Right cardiac atrium (tissue), 5 donors: Measurements from ENCODE around the gene ABCC9. TPM values are rescaled to one million over a fixed set of nuclear protein-coding genes. Genes with fewer than 3 reads are reported as not detected.
"Not testable (repeated sequence)": the region's sequence is repeated elsewhere in the genome, so short reads cannot be mapped to it uniquely, and the experiment has no call there.

Source experiments
- ATAC-seq, 2 donors: fragments of 200-7000 bp; cut with Tn5 transposase; one replicate each; pipeline versions ENCODE4 v1.8.0 to v1.9.1; 2020; ENCODE audit warnings: moderate library complexity in 2 of 2, mild to moderate bottlenecking in 1 of 2
- DNase-seq, 3 donors: peaks; one replicate each; pipeline ENCODE4 v3.0.0-alpha.2; 2020
- H3K27ac ChIP-seq: one replicate; pipeline ENCODE4 v1.5.1; 2013; ENCODE audit warnings: mild to moderate bottlenecking, low read length, control low read depth, moderate library complexity
- H3K27me3 ChIP-seq: one replicate; pipeline ENCODE4 v1.6.1; 2013; ENCODE audit not compliant: control insufficient read depth, insufficient read depth
- H3K4me1 ChIP-seq: one replicate; pipeline ENCODE4 v1.6.1; 2013; ENCODE audit warnings: low read length; ENCODE audit not compliant: control insufficient read depth, insufficient read depth
- H3K4me3 ChIP-seq: one replicate; pipeline ENCODE4 v1.5.1; 2013; ENCODE audit warnings: low read length, control low read depth
- H3K9me3 ChIP-seq: one replicate; pipeline ENCODE4 v1.6.1; 2013; ENCODE audit warnings: low read length; ENCODE audit not compliant: control insufficient read depth
- WGBS: extraction: QIAGEN DNeasy Blood & Tissue Kit; methylation state at CpG from one replicate; pipeline ENCODE4 v1.1.7; 2013; 5-methylcytosine and 5-hydroxymethylcytosine counted together
- intact Hi-C, 4 donors: fragments of 100-400 bp; cut with DNase I; formaldehyde crosslinking; loops; one replicate each; pipeline versions ENCODE4 v1.11.0 to v1.14.0; 2022 to 2023
- polyA plus RNA-seq: library from polyadenylated mRNA; stranded (reverse); fragments of 200-250 nt; gene quantifications from one replicate; pipeline ENCODE4 v1.2.3, GENCODE V29; 2013
- total RNA-seq, 4 donors: library from RNA; stranded (reverse); fragmentation: NEBNext Ultra II Directional; extraction: Animal tissue kit (Norgen Biotek cat#: 25700); gene quantifications; one replicate each; pipeline ENCODE4 v1.2.1, GENCODE V29; 2021
- donor health status: healthy with polysubstance abuse.
- donor health status: DM: no; HTN: yes; CAD: no.
- donor health status: DM: no; HTN: no; CAD: no.
- donor health status: DM: no; HTN: yes; CAD: no; lungs with severe emphysema.
- donor health status: DM: yes; HTN: yes; CAD: no.

Gene ABCC9
- total and polyA plus RNA-seq, 5 donors: 12.1 to 67.8 (median 52.5) TPM

DNA sequence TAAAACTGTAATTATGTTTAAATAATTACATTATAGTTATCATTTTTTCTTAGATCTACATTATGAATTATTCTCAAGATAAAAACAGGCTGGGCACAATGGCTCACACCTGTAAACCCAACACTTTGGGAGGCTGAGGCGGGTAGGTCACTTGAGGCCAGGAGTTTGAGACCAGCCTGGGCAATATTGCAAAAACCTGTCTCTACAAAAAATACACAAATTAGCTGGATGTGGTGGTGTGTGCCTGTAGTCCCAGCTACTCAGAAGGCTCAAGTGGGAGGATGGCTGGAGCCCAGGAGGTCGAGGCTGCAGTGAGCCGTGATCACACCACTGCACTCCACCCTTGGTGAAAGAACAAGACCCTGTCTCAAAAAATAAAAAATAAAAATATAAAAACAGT lies 126.4 kb downstream of the ABCC9 start:
- no peaks in the 10 kb centered on the region for H3K9me3 ChIP-seq
- intact Hi-C loops: no loop called here
- H3K27me3 ChIP-seq: no peaks in the 10 kb centered on the region
- peak in 2 of 3 donors; percentile 27 to 50 for DNase-seq
- H3K27ac ChIP-seq: peak overlapping the region; percentile 27
- H3K4me1 ChIP-seq: peaks cover 4% of the 10 kb centered on the region
- H3K4me3 ChIP-seq: no peak overlapping the region
- no peak for ATAC-seq
- 81% methylated on average over 3 of the region's 3 CpGs for WGBS

DNA sequence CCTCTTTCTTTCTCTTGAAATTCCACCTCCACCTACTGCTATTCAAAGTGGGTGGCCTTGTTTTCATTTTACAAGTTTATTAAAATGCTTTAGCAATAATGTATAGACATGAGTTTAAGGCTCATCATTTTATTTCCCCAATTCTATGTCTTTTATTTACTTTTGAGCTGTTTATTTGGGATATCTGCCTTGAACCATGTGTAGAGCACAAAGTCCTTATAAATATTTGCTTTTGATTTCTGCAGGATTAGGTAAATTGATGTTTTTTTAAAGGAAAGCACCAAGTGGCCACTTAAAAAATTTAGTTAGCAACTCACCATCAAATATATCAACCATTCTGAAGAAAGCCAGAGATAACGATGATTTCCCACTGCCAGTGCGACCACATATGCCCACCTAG lies 126.9 kb downstream of the ABCC9 start:
- Histone ChIP-seq H3K27ac (no peak overlapping the region), H3K27me3 (no peaks in the 10 kb centered on the region), H3K9me3 (no peaks in the 10 kb centered on the region), H3K4me3 (no peak overlapping the region), H3K4me1 (peaks cover 4% of the 10 kb centered on the region)
- ATAC-seq (no peak), DNase-seq (no peak)
- 85% methylated on average over 2 of the region's 2 CpGs for WGBS
- intact Hi-C loops: no loop called here

DNA sequence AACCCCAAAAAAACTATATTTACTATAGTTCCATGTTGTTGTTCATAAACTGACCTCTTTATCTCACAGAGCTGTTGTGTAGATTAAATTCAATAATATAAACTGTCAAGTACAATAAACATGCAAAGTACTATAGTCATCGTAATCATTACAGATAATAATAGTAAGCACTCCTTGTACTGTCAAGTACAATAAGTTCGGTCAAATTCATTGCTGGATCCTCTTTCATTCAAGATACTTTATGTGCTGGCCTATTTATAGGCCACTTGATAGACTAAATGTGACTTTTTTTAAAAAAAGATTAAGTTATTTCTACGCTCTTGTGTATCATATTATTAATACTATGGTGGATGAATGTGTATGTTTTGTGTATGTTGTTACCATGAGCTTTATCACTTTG lies 127.5 kb downstream of the ABCC9 start:
- ATAC-seq: peak; percentile 44 to 68
- H3K9me3 ChIP-seq: no peaks in the 10 kb centered on the region
- intact Hi-C loops: no loop called here
- WGBS: 53% methylated on average over 3 of the region's 3 CpGs
- DNase-seq: no peak
- no peak overlapping the region for H3K27ac ChIP-seq
- H3K4me1 ChIP-seq: peaks cover 3% of the 10 kb centered on the region
- H3K4me3 ChIP-seq: no peak overlapping the region
- no peaks in the 10 kb centered on the region for H3K27me3 ChIP-seq

DNA sequence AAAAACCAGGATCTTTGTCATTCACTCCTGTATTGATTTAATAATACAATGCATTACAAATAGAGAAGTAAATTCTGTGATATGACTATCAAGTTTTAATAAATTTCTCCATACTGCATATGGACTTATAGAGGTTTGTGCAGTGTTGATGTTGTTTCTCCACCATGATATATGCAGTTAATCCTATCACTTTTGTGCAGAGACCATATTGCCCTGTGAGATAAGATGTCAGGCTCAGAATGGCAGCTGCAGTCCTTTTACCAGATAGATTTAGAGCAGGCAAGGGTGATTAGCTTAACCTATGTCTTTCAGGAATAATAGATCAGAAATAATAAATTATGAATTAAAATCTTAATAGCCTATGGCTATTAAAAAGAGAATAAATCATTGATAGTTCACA lies 128.1 kb downstream of the ABCC9 start:
- no peaks in the 10 kb centered on the region for H3K27me3 ChIP-seq
- H3K27ac ChIP-seq: no peak overlapping the region
- no peak overlapping the region for H3K4me3 ChIP-seq
- no peaks in the 10 kb centered on the region for H3K9me3 ChIP-seq
- no peak for ATAC-seq
- H3K4me1 ChIP-seq: peaks cover 3% of the 10 kb centered on the region
- intact Hi-C loops: no loop called here
- DNase-seq: no peak

DNA sequence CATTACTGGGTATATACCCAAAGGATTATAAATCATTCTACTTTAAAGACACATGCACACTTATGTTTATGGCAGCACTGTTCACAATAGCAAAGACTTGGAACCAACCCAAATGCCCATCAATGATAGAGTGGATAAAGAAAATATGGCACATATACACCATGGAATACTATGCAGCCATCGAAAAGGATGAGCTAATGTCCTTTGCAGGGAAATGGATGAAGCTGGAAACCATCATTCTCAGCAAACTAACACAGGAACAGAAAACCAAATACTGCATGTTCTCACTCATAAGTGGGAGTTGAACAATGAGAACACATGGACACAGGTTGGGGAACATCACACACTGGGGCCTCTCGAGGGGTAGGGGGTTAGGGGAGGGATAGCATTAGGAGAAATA lies 128.9 kb downstream of the ABCC9 start:
- ATAC-seq, H3K27me3 ChIP-seq, DNase-seq, H3K4me3 ChIP-seq, intact Hi-C loops, H3K27ac ChIP-seq, H3K4me1 ChIP-seq, H3K9me3 ChIP-seq: not testable (repeated sequence)
- 87% methylated on average over 2 of the region's 2 CpGs for WGBS

DNA sequence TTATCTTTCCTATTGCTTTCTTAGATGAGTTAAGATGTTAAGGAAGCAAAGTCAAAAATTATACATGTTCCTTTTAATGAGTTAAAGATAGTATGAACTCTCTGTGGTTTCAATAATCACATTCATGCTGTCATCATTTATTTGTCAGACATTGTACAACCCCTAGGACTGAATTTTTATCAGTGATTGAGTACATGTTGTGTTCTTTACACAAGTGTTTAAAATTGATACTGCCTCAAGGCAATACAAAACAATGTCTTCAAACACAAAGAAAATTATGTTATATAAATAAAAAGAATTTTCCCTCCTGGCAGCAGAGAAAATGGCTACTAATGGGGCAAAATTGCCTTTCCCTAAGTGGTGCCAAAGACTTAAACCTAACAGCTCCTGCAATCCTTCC lies 132.1 kb downstream of the ABCC9 start:
- intact Hi-C loops: no loop called here
- no peaks in the 10 kb centered on the region for H3K27me3 ChIP-seq
- no peak for DNase-seq

DNA sequence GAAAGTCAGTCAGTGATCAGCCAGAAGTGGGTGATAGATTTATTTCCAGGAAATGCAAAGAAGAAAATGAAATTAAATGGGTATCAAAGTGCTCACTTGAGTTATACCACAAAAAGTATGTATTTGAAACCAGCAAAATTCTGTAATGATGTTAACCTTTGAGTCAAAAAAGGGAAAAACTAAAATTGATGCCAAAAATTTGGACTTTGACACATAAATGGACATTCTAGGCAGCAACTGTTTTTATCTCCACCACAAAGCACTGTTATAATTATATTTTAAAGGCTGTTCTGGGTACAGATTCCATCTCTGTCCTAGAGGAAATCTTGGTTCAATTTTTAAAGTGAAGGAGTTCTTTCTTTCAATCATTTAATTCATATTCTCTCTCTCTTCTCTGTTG lies 135.0 kb downstream of the ABCC9 start:
- DNase-seq (no peak), ATAC-seq (no peak)
- no peak overlapping the region for H3K27ac ChIP-seq
- H3K4me3 ChIP-seq: no peak overlapping the region
- H3K9me3 ChIP-seq: no peaks in the 10 kb centered on the region
- H3K4me1 ChIP-seq: no peaks in the 10 kb centered on the region
- H3K27me3 ChIP-seq: no peaks in the 10 kb centered on the region
- intact Hi-C loops: no loop called here

More for the DNA sequence above, 132.1 kb downstream of the ABCC9 start:
- no peak overlapping the region for H3K27ac ChIP-seq
- peak in 1 of 2 donors; percentile 50 for ATAC-seq
- no peak overlapping the region for H3K4me3 ChIP-seq
- no peaks in the 10 kb centered on the region for H3K9me3 ChIP-seq
- no peaks in the 10 kb centered on the region for H3K4me1 ChIP-seq

DNA sequence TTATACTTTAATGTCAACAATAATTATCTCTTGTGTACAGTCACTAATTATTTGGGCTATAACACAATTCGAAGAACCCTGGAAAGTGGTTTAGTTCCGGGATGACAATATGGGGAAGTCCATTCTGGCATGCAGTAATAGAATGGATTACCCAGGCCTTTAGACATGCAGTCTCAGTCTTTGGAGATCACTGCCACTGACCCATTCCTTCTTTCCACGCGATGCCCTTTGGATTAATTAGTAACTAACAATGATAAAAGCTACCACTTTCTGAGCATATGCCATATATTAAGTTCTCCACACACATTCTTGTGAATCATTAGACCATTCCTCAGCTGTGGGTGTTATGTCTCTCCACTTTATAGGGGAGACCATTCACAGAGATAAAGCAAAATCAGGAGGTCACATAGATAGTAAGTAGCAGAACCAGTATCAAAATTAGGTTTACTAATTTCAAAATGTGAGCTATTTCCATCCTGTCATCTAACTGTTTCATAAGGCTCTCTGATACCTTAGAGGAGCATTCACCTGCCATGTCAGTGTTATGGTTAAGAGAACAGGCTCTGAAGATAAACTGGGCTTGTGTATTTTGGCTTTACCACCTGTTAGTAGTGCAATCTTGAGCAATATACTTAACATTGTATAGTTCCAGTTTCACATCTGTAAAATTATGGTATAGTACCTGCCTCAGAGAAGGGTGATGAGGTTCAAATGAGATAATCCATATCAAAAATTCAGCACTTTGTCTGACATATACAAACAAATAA lies 139.5 kb downstream of the ABCC9 start:
- 81% methylated on average over 4 of the region's 4 CpGs for WGBS
- Histone ChIP-seq H3K27me3 (no peaks in the 10 kb centered on the region), H3K4me1 (no peaks in the 10 kb centered on the region), H3K9me3 (no peaks in the 10 kb centered on the region), H3K27ac (no peak overlapping the region), H3K4me3 (no peak overlapping the region)
- intact Hi-C loops: no loop called here
- ATAC-seq: no peak
- DNase-seq: no peak

DNA sequence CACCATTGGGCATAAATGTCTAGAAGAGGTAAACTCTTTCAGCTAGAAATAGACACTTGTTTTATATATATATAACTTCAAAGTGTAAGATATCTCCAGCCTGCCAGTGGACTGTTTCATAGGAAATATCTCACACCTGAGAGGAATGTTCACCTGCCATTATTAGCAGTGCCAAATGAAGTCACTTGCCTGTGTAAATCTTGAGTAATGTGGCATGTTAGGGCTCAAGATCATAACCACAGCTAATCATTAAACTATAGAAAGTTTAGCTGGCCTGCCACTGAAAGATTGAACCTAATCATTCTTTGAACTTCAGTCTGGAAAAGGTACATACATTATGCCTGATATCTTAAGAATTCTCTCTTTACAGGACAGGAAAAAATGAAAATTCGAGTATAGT lies 141.2 kb downstream of the ABCC9 start:
- DNase-seq (no peak), ATAC-seq (no peak)
- no peak overlapping the region for H3K4me3 ChIP-seq
- no peaks in the 10 kb centered on the region for H3K9me3 ChIP-seq
- H3K27me3 ChIP-seq: no peaks in the 10 kb centered on the region
- intact Hi-C loops: no loop called here
- no peak overlapping the region for H3K27ac ChIP-seq
- WGBS: 58% methylated on average over 1 of the region's 1 CpG
- H3K4me1 ChIP-seq: no peaks in the 10 kb centered on the region

DNA sequence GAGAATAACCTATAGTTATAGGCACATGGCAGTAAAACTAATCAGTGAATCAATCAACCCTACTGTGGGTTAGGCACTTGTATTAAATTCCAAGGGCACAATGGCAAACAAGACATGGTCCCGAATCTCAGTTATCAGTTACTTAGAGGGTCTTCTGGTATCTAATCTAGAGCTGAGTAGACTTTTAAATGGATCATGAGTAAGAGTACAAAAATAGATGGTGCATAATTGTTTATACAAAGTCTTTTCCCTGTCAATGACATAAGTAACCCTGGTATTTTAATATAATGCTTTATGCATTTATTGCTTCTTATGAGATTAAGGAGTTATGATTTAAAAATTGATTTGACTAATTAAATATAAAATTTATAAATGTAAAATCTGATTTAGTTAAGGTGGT lies 143.7 kb downstream of the ABCC9 start:
- WGBS: 40% methylated on average over 1 of the region's 1 CpG
- H3K27ac ChIP-seq: no peak overlapping the region
- no peak overlapping the region for H3K4me3 ChIP-seq
- intact Hi-C loops: no loop called here
- no peak for ATAC-seq
- no peaks in the 10 kb centered on the region for H3K4me1 ChIP-seq
- H3K9me3 ChIP-seq: no peaks in the 10 kb centered on the region
- no peak for DNase-seq
- no peaks in the 10 kb centered on the region for H3K27me3 ChIP-seq

DNA sequence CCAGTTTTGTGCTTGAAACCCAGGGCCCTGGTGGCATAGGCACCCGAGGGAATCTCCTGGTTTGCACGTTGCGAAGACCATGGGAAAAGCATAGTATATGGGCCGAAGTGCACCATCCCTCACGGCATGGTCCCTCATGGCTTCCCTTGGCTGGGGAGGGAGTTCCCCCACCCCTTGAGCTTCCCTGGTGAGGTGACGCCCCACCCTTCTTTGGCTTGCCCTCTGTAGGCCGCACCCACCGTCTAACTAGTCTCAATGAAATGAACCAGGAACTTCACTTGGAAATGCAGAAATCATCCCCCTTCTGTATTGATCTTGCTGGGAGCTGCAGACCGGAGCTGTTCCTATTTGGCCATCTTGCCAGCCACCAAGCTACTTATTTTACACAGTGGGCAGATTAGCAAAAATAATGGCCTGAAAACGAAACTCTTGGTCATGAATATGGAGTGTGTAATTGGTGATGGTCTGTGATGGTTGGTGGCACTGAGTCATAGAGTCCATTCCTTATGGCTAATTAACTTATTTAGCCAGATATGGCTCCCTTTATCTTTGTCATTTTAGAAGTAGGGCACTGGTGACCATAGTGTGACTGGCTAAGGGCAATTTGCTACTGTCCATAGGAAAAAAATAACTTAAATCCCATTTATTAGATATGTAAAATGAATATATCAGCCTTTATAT lies 145.4 kb downstream of the ABCC9 start:
- 91% methylated on average over 10 of the region's 10 CpGs for WGBS

More for the DNA sequence above, 145.4 kb downstream of the ABCC9 start:
- Histone ChIP-seq H3K4me1 (no peaks in the 10 kb centered on the region), H3K27me3 (no peaks in the 10 kb centered on the region), H3K27ac (no peak overlapping the region), H3K4me3 (no peak overlapping the region), H3K9me3 (no peaks in the 10 kb centered on the region)
- DNase-seq (no peak), ATAC-seq (no peak)
- intact Hi-C loops: no loop called here
